HL-60 (cell line): ENCODE measurements around the gene RILPL1.

ENCODE experiments used
- POLR2AphosphoS5 ChIP-seq: IDR thresholded peaks from 2 replicates; pipeline ENCODE4 v1.6.1; 2012; ENCODE audit warnings: low read depth
- TF ChIP-seq, protein P1 (sequence below): IDR thresholded peaks from one replicate; pipeline ENCODE4 v1.5.1; 2011; ENCODE audit warnings: low read length, control low read depth, inconsistent platforms; ENCODE audit not compliant: insufficient read depth

DNA sequence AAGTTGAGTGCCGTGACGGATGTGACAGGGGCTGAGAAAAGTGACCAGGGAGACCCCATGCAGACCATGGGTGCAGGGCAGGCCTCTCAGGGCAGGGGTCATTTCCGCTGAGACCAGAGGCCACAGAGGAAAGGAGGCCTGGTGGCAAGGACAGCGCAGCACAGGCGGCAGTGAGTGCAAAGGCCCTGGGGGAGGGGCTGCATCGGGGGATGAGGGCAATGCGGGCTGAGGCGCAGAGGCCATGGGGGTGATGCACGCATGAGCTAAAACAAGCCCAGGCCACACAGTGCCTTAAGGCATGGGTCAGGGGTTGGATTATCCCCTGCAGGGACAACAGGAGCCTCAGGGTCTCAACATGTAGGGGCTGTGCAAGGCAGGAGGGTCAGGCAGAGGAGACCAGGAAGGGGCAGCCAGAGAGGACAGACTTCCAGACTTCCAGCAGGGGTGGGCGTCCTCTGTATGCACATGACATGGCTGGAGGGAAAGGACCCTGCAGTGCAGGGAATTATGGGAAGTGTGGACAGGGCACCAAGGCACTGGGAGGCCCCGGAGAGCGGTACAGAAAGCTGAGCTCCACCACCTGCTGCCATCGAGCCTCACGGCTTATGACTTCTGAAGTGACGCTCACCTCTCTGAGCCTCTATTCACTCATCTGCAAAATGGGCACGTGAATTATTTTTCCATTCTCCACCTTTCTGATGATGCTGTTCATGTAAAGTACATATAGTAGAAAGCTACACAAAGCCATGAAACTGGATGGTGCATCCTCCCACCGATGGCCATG is 27.3 kb downstream of the RILPL1 start:
- TF ChIP-seq, protein P1, sequence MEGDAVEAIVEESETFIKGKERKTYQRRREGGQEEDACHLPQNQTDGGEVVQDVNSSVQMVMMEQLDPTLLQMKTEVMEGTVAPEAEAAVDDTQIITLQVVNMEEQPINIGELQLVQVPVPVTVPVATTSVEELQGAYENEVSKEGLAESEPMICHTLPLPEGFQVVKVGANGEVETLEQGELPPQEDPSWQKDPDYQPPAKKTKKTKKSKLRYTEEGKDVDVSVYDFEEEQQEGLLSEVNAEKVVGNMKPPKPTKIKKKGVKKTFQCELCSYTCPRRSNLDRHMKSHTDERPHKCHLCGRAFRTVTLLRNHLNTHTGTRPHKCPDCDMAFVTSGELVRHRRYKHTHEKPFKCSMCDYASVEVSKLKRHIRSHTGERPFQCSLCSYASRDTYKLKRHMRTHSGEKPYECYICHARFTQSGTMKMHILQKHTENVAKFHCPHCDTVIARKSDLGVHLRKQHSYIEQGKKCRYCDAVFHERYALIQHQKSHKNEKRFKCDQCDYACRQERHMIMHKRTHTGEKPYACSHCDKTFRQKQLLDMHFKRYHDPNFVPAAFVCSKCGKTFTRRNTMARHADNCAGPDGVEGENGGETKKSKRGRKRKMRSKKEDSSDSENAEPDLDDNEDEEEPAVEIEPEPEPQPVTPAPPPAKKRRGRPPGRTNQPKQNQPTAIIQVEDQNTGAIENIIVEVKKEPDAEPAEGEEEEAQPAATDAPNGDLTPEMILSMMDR, result no peak
- TF ChIP-seq POLR2AphosphoS5, result no peak
